SK-N-SH treated with all-trans-retinoic acid at 6 μM for 48 hours (cell line): ENCODE data around the gene RER1.

Source experiments
- ATAC-seq: fragments of 200-7000 bp; cut with Tn5 transposase; 3 replicates; pipeline ENCODE4 v1.9.1; 2020; ENCODE audit warnings: mild to moderate bottlenecking, moderate library complexity
- ARNTL ChIP-seq: fragments of 450-650 bp; formaldehyde crosslinking; IDR thresholded peaks from 2 replicates; pipeline ENCODE4 v1.5.0; 2020; ENCODE audit warnings: low read depth, mild to moderate bottlenecking, moderate library complexity, borderline replicate concordance
- CREB5 ChIP-seq: fragments of 250-450 bp; sonication (Bioruptor Pico); IDR thresholded peaks from 2 replicates; pipeline ENCODE4 v1.5.1; 2020; ENCODE audit warnings: low read depth, mild to moderate bottlenecking, moderate library complexity
- CSDC2 ChIP-seq: fragments of 250-450 bp; sonication (Bioruptor Pico); IDR thresholded peaks from 2 replicates; pipeline ENCODE4 v1.5.0; 2020; ENCODE audit warnings: mild to moderate bottlenecking, moderate library complexity
- CSRNP3 ChIP-seq: fragments of 250-450 bp; sonication (Bioruptor Pico); IDR thresholded peaks from 2 replicates; pipeline ENCODE4 v1.5.1; 2021; ENCODE audit warnings: mild to moderate bottlenecking, moderate library complexity
- ESRRG ChIP-seq: fragments of 250-450 bp; sonication (Bioruptor Pico); IDR thresholded peaks from 2 replicates; pipeline ENCODE4 v1.6.1; 2021; ENCODE audit warnings: mild to moderate bottlenecking
- ISL1 ChIP-seq: fragments of 250-450 bp; sonication (Bioruptor Pico); IDR thresholded peaks from 2 replicates; pipeline ENCODE4 v2.1.2; 2022; ENCODE audit warnings: mild to moderate bottlenecking, moderate library complexity
- OSR1 ChIP-seq: fragments of 250-450 bp; sonication (Bioruptor Pico); IDR thresholded peaks from 2 replicates; pipeline ENCODE4 v1.8.0; 2022; ENCODE audit warnings: moderate library complexity, mild to moderate bottlenecking, inconsistent platforms
- PATZ1 ChIP-seq: fragments of 250-450 bp; sonication (Bioruptor Pico); IDR thresholded peaks from 2 replicates; pipeline ENCODE4 v1.8.0; 2020; ENCODE audit warnings: mild to moderate bottlenecking, moderate library complexity, borderline replicate concordance
- POU6F1 ChIP-seq: fragments of 250-450 bp; sonication (Bioruptor Pico); IDR thresholded peaks from 2 replicates; pipeline ENCODE4 v1.8.0; 2021; ENCODE audit warnings: low read depth, mild to moderate bottlenecking, moderate library complexity, borderline replicate concordance
- PPARA ChIP-seq: fragments of 250-450 bp; sonication (Bioruptor Pico); IDR thresholded peaks from 2 replicates; pipeline ENCODE4 v1.5.0; 2020; ENCODE audit warnings: mild to moderate bottlenecking, borderline replicate concordance
- RARB ChIP-seq: fragments of 250-450 bp; sonication (Bioruptor Pico); IDR thresholded peaks from 2 replicates; pipeline ENCODE4 v1.8.0; 2021; ENCODE audit warnings: mild to moderate bottlenecking, moderate library complexity
- SNAI2 ChIP-seq: fragments of 250-450 bp; sonication (Bioruptor Pico); IDR thresholded peaks from 2 replicates; pipeline ENCODE4 v1.5.0; 2020; ENCODE audit warnings: mild to moderate bottlenecking, moderate library complexity
- TCF4 ChIP-seq: fragments of 250-450 bp; sonication (Bioruptor Pico); IDR thresholded peaks from 2 replicates; pipeline ENCODE4 v1.8.0; 2021; ENCODE audit warnings: mild to moderate bottlenecking, moderate library complexity, borderline replicate concordance
- TOX ChIP-seq: fragments of 250-450 bp; sonication (Bioruptor Pico); IDR thresholded peaks from 2 replicates; pipeline ENCODE4 v1.8.0; 2021; ENCODE audit warnings: mild to moderate bottlenecking, moderate library complexity, borderline replicate concordance
- TSHZ2 ChIP-seq: fragments of 250-450 bp; sonication (Bioruptor Pico); IDR thresholded peaks from 2 replicates; pipeline ENCODE4 v1.5.0; 2020; ENCODE audit warnings: mild to moderate bottlenecking, moderate library complexity
- ZC3H10 ChIP-seq: fragments of 250-450 bp; sonication (Bioruptor Pico); IDR thresholded peaks from 2 replicates; pipeline ENCODE4 v1.5.1; 2021; ENCODE audit warnings: mild to moderate bottlenecking, moderate library complexity
- ZFP3 ChIP-seq: fragments of 250-450 bp; sonication (Bioruptor Pico); IDR thresholded peaks from 2 replicates; pipeline ENCODE4 v1.5.0; 2020; ENCODE audit warnings: mild to moderate bottlenecking, moderate library complexity
- ZFP30 ChIP-seq: fragments of 450-650 bp; formaldehyde crosslinking; IDR thresholded peaks from 2 replicates; pipeline ENCODE4 v1.5.0; 2022; ENCODE audit warnings: mild to moderate bottlenecking, moderate library complexity
- ZNF565 ChIP-seq: fragments of 450-650 bp; formaldehyde crosslinking; conservative IDR thresholded peaks from 2 replicates; pipeline ENCODE4 v1.5.0; 2020; ENCODE audit warnings: low read depth, mild to moderate bottlenecking, moderate library complexity
- ZNF70 ChIP-seq: fragments of 450-650 bp; formaldehyde crosslinking; IDR thresholded peaks from 2 replicates; pipeline ENCODE4 v1.5.0; 2020; ENCODE audit warnings: mild to moderate bottlenecking, moderate library complexity
- ZNF8 ChIP-seq: fragments of 450-650 bp; formaldehyde crosslinking; IDR thresholded peaks from 2 replicates; pipeline ENCODE4 v1.5.0; 2020; ENCODE audit warnings: mild to moderate bottlenecking, moderate library complexity

RER1 gene

GRCh38 chr1:2447276-2448097 is 55.8 kb downstream of the RER1 start (continued):
- no peak for TF ChIP-seq TSHZ2

GRCh38 chr1:2448098-2448445 is 56.4 kb downstream of the RER1 start:
- TF ChIP-seq PATZ1 (CRISPR knock-in tag) (no peak), ESRRG (CRISPR knock-in tag) (no peak), ZNF70 (CRISPR knock-in tag) (no peak), POU6F1 (CRISPR knock-in tag) (no peak), ZFP30 (no peak), ZNF565 (CRISPR knock-in tag) (no peak), ARNTL (no peak), SNAI2 (CRISPR knock-in tag) (no peak), TCF4 (CRISPR knock-in tag) (no peak), TOX (CRISPR knock-in tag) (no peak), ZC3H10 (CRISPR knock-in tag) (no peak), ZNF8 (CRISPR knock-in tag) (no peak), ISL1 (no peak), PPARA (CRISPR knock-in tag) (no peak), CREB5 (CRISPR knock-in tag) (no peak), ZFP3 (no peak), CSDC2 (CRISPR knock-in tag) (no peak), CSRNP3 (CRISPR knock-in tag) (no peak), RARB (no peak)
- TF ChIP-seq, all 23 proteins: peak for 0
- no peak for ATAC-seq

GRCh38 chr1:2449636-2450454 is 58.2 kb downstream of the RER1 start:
- TF ChIP-seq SNAI2 (CRISPR knock-in tag) (no peak), PATZ1 (CRISPR knock-in tag) (no peak), CSRNP3 (CRISPR knock-in tag) (no peak), TCF4 (CRISPR knock-in tag) (no peak), CREB5 (CRISPR knock-in tag) (no peak), OSR1 (CRISPR knock-in tag) (no peak), ARNTL (no peak)
- ATAC-seq: no peak
